ENCODE data around the gene EPHB1.

EPHB1 gene

GRCh38 chr3:134850761-134851160, 55.7 kb downstream of the EPHB1 start:
- no peak for DNase-seq (ENCODE audit: insufficient read length, low spot score)
- TF ChIP-seq TAF1 (IDR thresholded peaks at IDR 0.05; ENCODE audit: low read depth, low read length), result no peak
- no peak for TF ChIP-seq SPI1 (IDR thresholded peaks at IDR 0.05; ENCODE audit: low read depth, low read length)
- TF ChIP-seq POLR2A (IDR thresholded peaks at IDR 0.05; ENCODE audit: low read depth, low read length), result no peak
- TF ChIP-seq PAX5 (IDR thresholded peaks at IDR 0.05; ENCODE audit: insufficient read depth, low read length, severe bottlenecking), result no peak
- TF ChIP-seq POLR2AphosphoS5 (IDR thresholded peaks at IDR 0.05; ENCODE audit: low read depth, low read length), result no peak
- no peak for TF ChIP-seq POU2F2 (IDR thresholded peaks at IDR 0.05; ENCODE audit: low read depth, low read length)
- no peak for FAIRE-seq

- FAIRE-seq, result no peak
- TF ChIP-seq POLR2A (IDR thresholded peaks at IDR 0.05; ENCODE audit: low read depth, low read length), result no peak
- no peak for TF ChIP-seq TAF1 (IDR thresholded peaks at IDR 0.05; ENCODE audit: low read depth, low read length)
- no peak for DNase-seq (ENCODE audit: insufficient read length, low spot score)
Observed at GRCh38 chr3:134852132-134852531, 57.1 kb downstream of the EPHB1 start.

DNA sequence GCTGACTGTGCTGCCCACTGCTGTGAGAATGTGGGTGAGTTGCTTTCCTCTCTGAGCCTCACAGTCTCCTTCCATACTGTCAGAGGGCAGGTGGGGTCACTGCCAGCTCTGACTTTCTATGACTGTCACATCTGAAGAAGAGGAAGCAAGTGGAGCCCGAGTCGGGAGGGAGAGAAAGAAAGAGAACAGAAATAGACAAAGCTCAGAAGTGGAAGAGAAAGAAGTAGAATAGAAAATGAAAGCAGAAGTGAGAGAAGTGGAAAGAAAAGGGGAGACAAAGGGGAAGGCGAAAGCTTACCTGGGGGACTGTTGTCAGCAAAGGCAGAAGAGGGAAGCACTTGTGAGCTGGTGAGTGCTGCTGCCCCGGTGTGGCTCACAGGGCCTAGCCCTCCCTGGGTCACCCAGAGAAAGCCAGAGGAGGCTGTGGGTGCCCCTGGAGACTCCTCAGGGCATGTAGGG, 57.9 kb downstream of the EPHB1 start:
- FAIRE-seq (no peak), DNase-seq (ENCODE audit: insufficient read length, low spot score) (peak; percentile 57)
- peak; percentile 94 for TF ChIP-seq SPI1 (IDR thresholded peaks at IDR 0.05; ENCODE audit: low read depth, low read length)
- no peak for TF ChIP-seq TAF1 (IDR thresholded peaks at IDR 0.05; ENCODE audit: low read depth, low read length)
- no peak for TF ChIP-seq PAX5 (IDR thresholded peaks at IDR 0.05; ENCODE audit: insufficient read depth, low read length, severe bottlenecking)
- TF ChIP-seq POU2F2 (IDR thresholded peaks at IDR 0.05; ENCODE audit: low read depth, low read length), result no peak

- DNase-seq (ENCODE audit: insufficient read length, low spot score) (no peak), FAIRE-seq (no peak)
- TF ChIP-seq SPI1 (IDR thresholded peaks at IDR 0.05; ENCODE audit: low read depth, low read length), result no peak
- no peak for TF ChIP-seq PAX5 (IDR thresholded peaks at IDR 0.05; ENCODE audit: insufficient read depth, low read length, severe bottlenecking)
- TF ChIP-seq POU2F2 (IDR thresholded peaks at IDR 0.05; ENCODE audit: low read depth, low read length), result no peak
- no peak for TF ChIP-seq POLR2A (IDR thresholded peaks at IDR 0.05; ENCODE audit: low read depth, low read length)
- no peak for TF ChIP-seq TAF1 (IDR thresholded peaks at IDR 0.05; ENCODE audit: low read depth, low read length)
- TF ChIP-seq POLR2AphosphoS5 (IDR thresholded peaks at IDR 0.05; ENCODE audit: low read depth, low read length), result no peak
Observed at GRCh38 chr3:134854254-134854653, 59.2 kb downstream of the EPHB1 start.

GRCh38 chr3:134857356-134857755, 62.3 kb downstream of the EPHB1 start:
- TF ChIP-seq POLR2A (IDR thresholded peaks at IDR 0.05; ENCODE audit: low read depth, low read length), result no peak
- no peak for TF ChIP-seq PAX5 (IDR thresholded peaks at IDR 0.05; ENCODE audit: insufficient read depth, low read length, severe bottlenecking)
- TF ChIP-seq SPI1 (IDR thresholded peaks at IDR 0.05; ENCODE audit: low read depth, low read length), result no peak
- no peak for TF ChIP-seq POU2F2 (IDR thresholded peaks at IDR 0.05; ENCODE audit: low read depth, low read length)
- DNase-seq (ENCODE audit: insufficient read length, low spot score) (no peak), FAIRE-seq (no peak)

GRCh38 chr3:134857776-134858362, 62.8 kb downstream of the EPHB1 start:
- DNase-seq (ENCODE audit: insufficient read length, low spot score), result no peak
- TF ChIP-seq POLR2A (IDR thresholded peaks at IDR 0.05; ENCODE audit: low read depth, low read length) (no peak), SPI1 (IDR thresholded peaks at IDR 0.05; ENCODE audit: low read depth, low read length) (no peak), POU2F2 (IDR thresholded peaks at IDR 0.05; ENCODE audit: low read depth, low read length) (no peak), TAF1 (IDR thresholded peaks at IDR 0.05; ENCODE audit: low read depth, low read length) (no peak), POLR2AphosphoS5 (IDR thresholded peaks at IDR 0.05; ENCODE audit: low read depth, low read length) (no peak), PAX5 (IDR thresholded peaks at IDR 0.05; ENCODE audit: insufficient read depth, low read length, severe bottlenecking) (no peak)
- FAIRE-seq, result peak; percentile 28

DNA sequence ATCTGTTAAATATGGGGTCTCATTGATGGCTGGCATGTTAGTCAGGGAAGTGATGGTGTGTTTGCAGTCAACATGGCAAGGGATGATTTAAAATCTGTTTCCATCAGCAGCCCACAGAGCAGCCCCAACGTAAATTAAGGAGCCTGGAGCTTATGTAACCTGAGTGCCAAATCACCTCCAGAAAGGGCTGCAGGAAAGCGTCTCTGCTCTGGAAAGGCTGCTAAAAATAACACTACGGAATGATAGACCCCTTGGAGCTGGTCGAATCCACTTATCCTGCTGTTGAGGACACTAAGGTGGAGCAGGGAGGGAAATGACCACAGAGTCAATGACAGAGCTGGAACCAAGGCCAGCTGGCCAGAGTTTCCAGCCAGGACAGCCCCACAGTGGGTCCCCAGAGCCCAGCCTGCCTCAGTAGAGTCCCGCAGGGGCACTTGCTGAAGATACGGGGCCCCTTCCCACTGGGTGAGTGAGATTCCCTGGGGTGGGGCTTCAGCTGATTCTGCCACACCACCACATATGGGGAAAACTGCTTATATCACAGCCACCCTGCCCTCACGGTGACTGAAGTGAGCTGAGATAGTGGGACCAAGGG, 63.5 kb downstream of the EPHB1 start:
- DNase-seq (ENCODE audit: insufficient read length, low spot score) (no peak), FAIRE-seq (no peak)
- no peak for TF ChIP-seq POLR2AphosphoS5 (IDR thresholded peaks at IDR 0.05; ENCODE audit: low read depth, low read length)
- no peak for TF ChIP-seq PAX5 (IDR thresholded peaks at IDR 0.05; ENCODE audit: insufficient read depth, low read length, severe bottlenecking)
- TF ChIP-seq TAF1 (IDR thresholded peaks at IDR 0.05; ENCODE audit: low read depth, low read length), result no peak
- TF ChIP-seq SPI1 (IDR thresholded peaks at IDR 0.05; ENCODE audit: low read depth, low read length), result no peak
- no peak for TF ChIP-seq POLR2A (IDR thresholded peaks at IDR 0.05; ENCODE audit: low read depth, low read length)
- TF ChIP-seq POU2F2 (IDR thresholded peaks at IDR 0.05; ENCODE audit: low read depth, low read length), result no peak

- TF ChIP-seq POLR2A (IDR thresholded peaks at IDR 0.05; ENCODE audit: low read depth, low read length) (no peak), POU2F2 (IDR thresholded peaks at IDR 0.05; ENCODE audit: low read depth, low read length) (no peak), SPI1 (IDR thresholded peaks at IDR 0.05; ENCODE audit: low read depth, low read length) (no peak), POLR2AphosphoS5 (IDR thresholded peaks at IDR 0.05; ENCODE audit: low read depth, low read length) (no peak), TAF1 (IDR thresholded peaks at IDR 0.05; ENCODE audit: low read depth, low read length) (no peak), PAX5 (IDR thresholded peaks at IDR 0.05; ENCODE audit: insufficient read depth, low read length, severe bottlenecking) (no peak)
- no peak for DNase-seq (ENCODE audit: insufficient read length, low spot score)
Observed at GRCh38 chr3:134859341-134859740, 64.3 kb downstream of the EPHB1 start.

GRCh38 chr3:134860141-134860540, 65.1 kb downstream of the EPHB1 start:
- FAIRE-seq (no peak), DNase-seq (ENCODE audit: insufficient read length, low spot score) (no peak)
- no peak for TF ChIP-seq POLR2A (IDR thresholded peaks at IDR 0.05; ENCODE audit: low read depth, low read length)
- no peak for TF ChIP-seq POU2F2 (IDR thresholded peaks at IDR 0.05; ENCODE audit: low read depth, low read length)
- TF ChIP-seq TAF1 (IDR thresholded peaks at IDR 0.05; ENCODE audit: low read depth, low read length), result no peak
- TF ChIP-seq POLR2AphosphoS5 (IDR thresholded peaks at IDR 0.05; ENCODE audit: low read depth, low read length), result no peak
- TF ChIP-seq SPI1 (IDR thresholded peaks at IDR 0.05; ENCODE audit: low read depth, low read length), result no peak
- TF ChIP-seq PAX5 (IDR thresholded peaks at IDR 0.05; ENCODE audit: insufficient read depth, low read length, severe bottlenecking), result no peak

More at GRCh38 chr3:134859341-134859740, 64.3 kb downstream of the EPHB1 start:
- FAIRE-seq, result no peak

- TF ChIP-seq PAX5 (IDR thresholded peaks at IDR 0.05; ENCODE audit: insufficient read depth, low read length, severe bottlenecking) (no peak), POLR2A (IDR thresholded peaks at IDR 0.05; ENCODE audit: low read depth, low read length) (no peak), TAF1 (IDR thresholded peaks at IDR 0.05; ENCODE audit: low read depth, low read length) (no peak), POU2F2 (IDR thresholded peaks at IDR 0.05; ENCODE audit: low read depth, low read length) (no peak), SPI1 (IDR thresholded peaks at IDR 0.05; ENCODE audit: low read depth, low read length) (no peak)
- FAIRE-seq, result no peak
- DNase-seq (ENCODE audit: insufficient read length, low spot score), result no peak
Observed at GRCh38 chr3:134863915-134864314, 68.9 kb downstream of the EPHB1 start.

Data from GM12891 (cell line).